Measurements from ENCODE around the gene NAA10. TPM values are rescaled to one million over a fixed set of nuclear protein-coding genes. Genes with fewer than 3 reads are reported as not detected.

The NAA10 gene
- total and polyA plus RNA-seq, 3 donors from 2014 or later: 33.9 to 52.8 (median 46.7) TPM

- no peak for DNase-seq
- H3K4me1 ChIP-seq: no peaks in the 10 kb centered on the region
Measured at GRCh38 chrX:153939573-153939972, 4.7 kb upstream of the NAA10 start.

GRCh38 chrX:153938226-153938786 is 3.5 kb upstream of the NAA10 start:
- Histone ChIP-seq H3K4me3 (no peak overlapping the region), H3K36me3 (ENCODE audit: low read depth, missing control alignments) (no peaks in the 10 kb centered on the region), H3K27me3 (no peaks in the 10 kb centered on the region), H3K27ac (no peak overlapping the region), H3K9me3 (no peaks in the 10 kb centered on the region), H3K4me1 (no peaks in the 10 kb centered on the region)
- TF ChIP-seq POLR2A (IDR thresholded peaks at IDR 0.05) (no peak), CTCF (IDR thresholded peaks at IDR 0.05) (no peak)
- DNase-seq: no peak
- 85 to 90% methylated on average over 6 to 10 of the region's 10 CpGs for WGBS, 2 donors
- intact Hi-C loops (cut with DNase I; ENCODE audit: low total_unique reads): no loop called here

More at GRCh38 chrX:153939573-153939972, 4.7 kb upstream of the NAA10 start:
- Histone ChIP-seq H3K4me3 (no peak overlapping the region), H3K9me3 (no peaks in the 10 kb centered on the region), H3K27me3 (no peaks in the 10 kb centered on the region), H3K36me3 (ENCODE audit: low read depth, missing control alignments) (no peaks in the 10 kb centered on the region), H3K27ac (no peak overlapping the region)
- intact Hi-C loops (cut with DNase I; ENCODE audit: low total_unique reads): no loop called here
- 80 to 81% methylated on average over 2 to 6 of the region's 7 CpGs for WGBS, 2 donors
- no peak for TF ChIP-seq POLR2A (IDR thresholded peaks at IDR 0.05)
- TF ChIP-seq CTCF (IDR thresholded peaks at IDR 0.05): no peak

GRCh38 chrX:153937056-153937455 is 2.2 kb upstream of the NAA10 start:
- Histone ChIP-seq H3K4me1 (no peaks in the 10 kb centered on the region), H3K9me3 (no peaks in the 10 kb centered on the region), H3K27me3 (no peaks in the 10 kb centered on the region), H3K27ac (no peak overlapping the region), H3K4me3 (no peak overlapping the region), H3K36me3 (ENCODE audit: low read depth, missing control alignments) (no peaks in the 10 kb centered on the region)
- TF ChIP-seq CTCF (IDR thresholded peaks at IDR 0.05) (no peak), POLR2A (IDR thresholded peaks at IDR 0.05) (no peak)
- intact Hi-C loops (cut with DNase I; ENCODE audit: low total_unique reads): no loop called here
- 90 to 95% methylated on average over 3 of the region's 3 CpGs for WGBS, 2 donors
- no peak for DNase-seq

- DNase-seq: no peak
- Histone ChIP-seq H3K27me3 (no peaks in the 10 kb centered on the region), H3K4me1 (no peaks in the 10 kb centered on the region), H3K4me3 (peak overlapping the region; percentile 36 to 63), H3K9me3 (no peaks in the 10 kb centered on the region), H3K36me3 (ENCODE audit: low read depth, missing control alignments) (no peaks in the 10 kb centered on the region), H3K27ac (no peak overlapping the region)
- intact Hi-C loops (cut with DNase I; ENCODE audit: low total_unique reads): no loop called here
- TF ChIP-seq POLR2A (IDR thresholded peaks at IDR 0.05) (no peak), CTCF (IDR thresholded peaks at IDR 0.05) (no peak)
- WGBS, 2 donors: 11 to 22% methylated on average over 7 to 22 of the region's 32 CpGs
Measured at GRCh38 chrX:153935326-153935851, 552 bp upstream of the NAA10 start.
